ENCODE data around the gene P2RX1.
"Not testable (repeated sequence)": the region's sequence is repeated elsewhere in the genome, so short reads cannot be mapped to it uniquely, and the experiment has no call there.

The P2RX1 gene

GRCh38 chr17:3951420-3951819 is 35.2 kb upstream of the P2RX1 start:
- no peak for DNase-seq (ENCODE audit: low read depth)

GRCh38 chr17:3951003-3951402 is 34.7 kb upstream of the P2RX1 start:
- no peak for DNase-seq (ENCODE audit: low read depth)

- DNase-seq (ENCODE audit: low read depth) = no peak
Observed at GRCh38 chr17:3950584-3950983, 34.3 kb upstream of the P2RX1 start.

- DNase-seq (ENCODE audit: low read depth) = no peak
Observed at GRCh38 chr17:3949418-3949817, 33.2 kb upstream of the P2RX1 start.

GRCh38 chr17:3948551-3948950 is 32.3 kb upstream of the P2RX1 start:
- not testable (repeated sequence) for DNase-seq (ENCODE audit: low read depth)

GRCh38 chr17:3947318-3947810 is 31.1 kb upstream of the P2RX1 start:
- DNase-seq (ENCODE audit: low read depth) = no peak

- DNase-seq (ENCODE audit: low read depth) = no peak
Observed at GRCh38 chr17:3946711-3947235, 30.5 kb upstream of the P2RX1 start.

GRCh38 chr17:3944485-3945388 is 28.5 kb upstream of the P2RX1 start:
- DNase-seq (ENCODE audit: low read depth) = peak; percentile 77

GRCh38 chr17:3943240-3943891 is 27.1 kb upstream of the P2RX1 start:
- no peak for DNase-seq (ENCODE audit: low read depth)

GRCh38 chr17:3940965-3941698 is 24.9 kb upstream of the P2RX1 start:
- no peak for DNase-seq (ENCODE audit: low read depth)

GRCh38 chr17:3937359-3937758 is 21.1 kb upstream of the P2RX1 start:
- DNase-seq (ENCODE audit: low read depth) = no peak

GRCh38 chr17:3935825-3936355 is 19.6 kb upstream of the P2RX1 start:
- peak; percentile 43 for DNase-seq (ENCODE audit: low read depth)

- DNase-seq (ENCODE audit: low read depth) = peak; percentile 63
Observed at GRCh38 chr17:3935140-3935542, 18.9 kb upstream of the P2RX1 start.

- DNase-seq (ENCODE audit: low read depth) = no peak
Observed at GRCh38 chr17:3929764-3930163, 13.5 kb upstream of the P2RX1 start.

- no peak for DNase-seq (ENCODE audit: low read depth)
Observed at GRCh38 chr17:3929181-3929580, 12.9 kb upstream of the P2RX1 start.

GRCh38 chr17:3928406-3928805 is 12.1 kb upstream of the P2RX1 start:
- DNase-seq (ENCODE audit: low read depth) = no peak

- peak; percentile 51 for DNase-seq (ENCODE audit: low read depth)
Observed at GRCh38 chr17:3927628-3928340, 11.5 kb upstream of the P2RX1 start.

GRCh38 chr17:3926860-3927627 is 10.8 kb upstream of the P2RX1 start:
- no peak for DNase-seq (ENCODE audit: low read depth)

- no peak for DNase-seq (ENCODE audit: low read depth)
Observed at GRCh38 chr17:3925684-3926485, 9.6 kb upstream of the P2RX1 start.

Data from EH (cell line).